ENCODE results near the gene BMPR1A.

The BMPR1A gene

DNA sequence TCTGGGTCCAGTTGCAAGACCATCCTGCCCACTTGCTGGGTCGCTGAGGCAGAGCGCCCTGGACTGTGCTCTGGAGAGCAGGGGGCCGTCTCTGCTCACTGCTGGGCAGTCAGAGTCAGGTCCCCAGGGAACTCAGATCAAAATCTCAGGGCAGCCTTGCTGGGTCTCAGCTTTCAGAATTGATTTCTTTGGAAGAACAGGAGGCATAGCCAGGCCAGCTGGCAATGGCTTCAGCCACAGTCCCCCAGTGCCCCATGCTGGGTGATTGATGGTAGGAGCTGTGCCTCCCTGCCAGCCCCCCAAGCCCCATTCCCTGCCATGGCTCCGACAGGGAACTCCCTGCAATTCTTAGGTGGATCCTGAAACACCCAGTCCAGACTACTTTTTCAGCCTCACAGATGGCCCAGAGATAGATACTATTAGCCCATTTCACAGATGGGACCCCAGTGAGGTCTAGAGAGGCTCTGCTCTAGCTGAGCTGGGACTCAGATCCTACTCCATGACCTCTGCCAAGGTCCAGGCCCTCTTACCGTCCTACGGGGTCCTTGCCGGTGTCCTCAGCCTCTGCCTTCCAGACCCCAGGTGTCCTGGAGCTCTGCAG is 200.5 kb downstream of the BMPR1A start:
- no peak for DNase-seq (ENCODE audit: low spot score)

DNA sequence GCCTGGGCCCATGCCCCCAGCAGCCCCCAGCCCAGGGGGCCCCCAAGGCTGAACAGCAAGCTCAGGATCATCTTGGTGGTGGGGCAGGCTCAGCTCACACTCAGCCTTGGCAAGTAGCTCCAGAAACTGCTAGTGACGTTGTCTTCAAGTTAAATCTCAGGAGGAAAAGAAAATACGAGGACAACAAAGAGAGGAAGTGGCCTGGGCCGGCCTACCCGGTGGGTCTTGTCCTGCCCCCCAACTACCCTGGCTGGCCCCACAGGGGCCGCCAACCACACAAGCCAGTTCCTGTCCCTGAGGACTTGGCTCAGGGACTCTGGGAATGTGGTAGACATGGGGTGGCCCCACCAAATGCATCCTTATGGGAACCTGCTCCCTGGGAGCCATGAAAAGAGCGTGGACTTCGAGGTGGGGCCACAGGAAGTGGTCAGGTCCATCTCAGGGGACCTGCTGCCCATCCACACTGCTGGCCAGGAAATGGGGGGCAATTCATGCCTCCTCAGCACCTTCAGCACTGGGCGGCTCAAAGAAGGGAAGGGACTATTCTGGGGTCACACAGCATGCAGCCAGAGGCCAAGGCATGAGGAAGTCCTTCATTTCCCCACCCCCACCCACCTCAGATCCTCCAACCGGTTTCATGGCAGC is 201.2 kb downstream of the BMPR1A start, which contains the start of gene MMRN2:
MMRN2 (minus strand) TSS at position 145 of the 645 bp plus-strand sequence; CDS start at position 71, 74 bp downstream.
- DNase-seq (ENCODE audit: low spot score), result no peak

DNA sequence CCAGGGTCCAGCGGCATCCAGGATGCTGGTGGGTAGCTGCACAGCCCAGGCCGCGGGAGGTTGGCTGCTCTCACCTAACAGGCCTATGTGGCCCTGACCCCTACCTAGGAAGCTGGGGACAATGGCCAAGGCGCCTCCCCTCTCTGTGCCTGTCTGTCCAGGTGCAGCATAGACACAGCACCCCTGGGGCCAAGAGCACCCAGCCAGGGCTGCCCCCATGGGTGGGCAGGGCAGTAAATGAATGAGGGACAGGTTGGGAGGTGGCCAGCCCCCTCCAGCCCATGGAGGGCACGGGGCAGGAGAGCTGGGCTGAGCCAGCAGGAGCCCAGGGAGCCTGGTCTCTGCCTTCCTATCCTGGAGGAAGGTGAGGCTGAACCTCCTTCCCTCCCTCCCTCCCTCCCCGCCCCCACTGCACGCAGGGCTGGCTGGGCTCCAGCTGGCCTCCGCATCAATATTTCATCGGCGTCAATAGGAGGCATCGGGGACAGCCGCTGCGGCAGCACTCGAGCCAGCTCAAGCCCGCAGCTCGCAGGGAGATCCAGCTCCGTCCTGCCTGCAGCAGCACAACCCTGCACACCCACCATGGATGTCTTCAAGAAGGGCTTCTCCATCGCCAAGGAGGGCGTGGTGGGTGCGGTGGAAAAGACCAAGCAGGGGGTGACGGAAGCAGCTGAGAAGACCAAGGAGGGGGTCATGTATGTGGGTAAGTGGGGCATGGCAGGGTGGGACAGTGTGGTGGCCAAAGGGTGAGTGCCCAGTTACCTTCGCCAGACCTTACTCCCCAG is 201.9 kb downstream of the BMPR1A start, which contains the start of gene SNCG:
SNCG (plus strand) TSS at position 484 of the 785 bp plus-strand sequence; CDS start at position 583, 99 bp downstream.
- DNase-seq (ENCODE audit: low spot score), result no peak

DNA sequence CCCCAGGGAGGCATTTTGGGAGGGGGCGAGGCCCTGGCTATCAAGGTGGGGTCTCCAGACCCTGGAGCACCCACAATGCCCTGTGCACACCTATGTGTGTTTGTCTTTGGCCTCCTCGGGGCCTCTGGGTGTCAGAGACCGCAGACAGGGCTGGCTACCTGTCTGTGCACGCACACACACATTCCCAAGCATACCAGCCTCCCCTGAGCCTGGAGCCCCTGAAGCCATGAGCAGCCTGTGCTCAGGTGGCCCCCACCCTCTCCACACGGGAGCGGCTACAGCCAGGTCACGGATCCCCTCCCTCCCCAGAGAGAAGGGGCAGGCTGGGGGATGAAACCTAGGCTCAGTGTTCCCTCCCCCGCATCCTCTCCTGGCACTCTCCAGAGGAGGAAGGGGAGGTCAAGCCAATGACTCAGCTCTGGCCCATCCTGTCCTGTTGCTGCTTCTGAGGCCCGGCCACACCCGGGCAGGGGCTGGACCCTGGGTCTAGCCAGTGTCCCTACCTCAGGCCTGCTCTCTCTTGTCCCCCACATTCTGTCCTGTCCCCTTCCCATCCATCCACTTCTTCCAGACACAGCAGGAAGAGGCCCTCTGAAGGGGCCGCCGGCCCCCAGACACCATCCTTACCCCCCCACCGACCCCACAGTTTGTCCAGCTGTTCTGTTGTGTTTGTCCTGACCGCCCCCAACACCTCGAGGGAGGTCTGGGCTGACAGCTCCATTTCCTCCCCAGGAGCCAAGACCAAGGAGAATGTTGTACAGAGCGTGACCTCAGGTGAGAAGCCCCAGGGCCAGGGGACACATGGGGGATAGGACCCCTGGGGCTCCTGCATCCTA is 202.7 kb downstream of the BMPR1A start:
- no peak for DNase-seq (ENCODE audit: low spot score)

DNA sequence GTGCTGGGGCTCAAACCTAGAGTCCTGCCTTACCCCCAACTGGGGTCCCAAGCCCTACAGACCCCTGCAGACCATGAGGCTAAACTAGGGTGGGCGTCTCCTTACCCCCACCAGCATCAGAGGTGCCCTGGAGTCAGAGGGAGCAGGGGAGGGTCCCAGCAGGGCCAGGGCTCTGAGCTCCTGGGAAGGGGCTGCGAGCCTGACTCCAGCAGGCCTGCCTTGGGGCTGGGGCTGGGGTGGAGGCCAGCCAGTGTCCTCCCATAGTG is 203.3 kb downstream of the BMPR1A start:
- no peak for DNase-seq (ENCODE audit: low spot score)

DNA sequence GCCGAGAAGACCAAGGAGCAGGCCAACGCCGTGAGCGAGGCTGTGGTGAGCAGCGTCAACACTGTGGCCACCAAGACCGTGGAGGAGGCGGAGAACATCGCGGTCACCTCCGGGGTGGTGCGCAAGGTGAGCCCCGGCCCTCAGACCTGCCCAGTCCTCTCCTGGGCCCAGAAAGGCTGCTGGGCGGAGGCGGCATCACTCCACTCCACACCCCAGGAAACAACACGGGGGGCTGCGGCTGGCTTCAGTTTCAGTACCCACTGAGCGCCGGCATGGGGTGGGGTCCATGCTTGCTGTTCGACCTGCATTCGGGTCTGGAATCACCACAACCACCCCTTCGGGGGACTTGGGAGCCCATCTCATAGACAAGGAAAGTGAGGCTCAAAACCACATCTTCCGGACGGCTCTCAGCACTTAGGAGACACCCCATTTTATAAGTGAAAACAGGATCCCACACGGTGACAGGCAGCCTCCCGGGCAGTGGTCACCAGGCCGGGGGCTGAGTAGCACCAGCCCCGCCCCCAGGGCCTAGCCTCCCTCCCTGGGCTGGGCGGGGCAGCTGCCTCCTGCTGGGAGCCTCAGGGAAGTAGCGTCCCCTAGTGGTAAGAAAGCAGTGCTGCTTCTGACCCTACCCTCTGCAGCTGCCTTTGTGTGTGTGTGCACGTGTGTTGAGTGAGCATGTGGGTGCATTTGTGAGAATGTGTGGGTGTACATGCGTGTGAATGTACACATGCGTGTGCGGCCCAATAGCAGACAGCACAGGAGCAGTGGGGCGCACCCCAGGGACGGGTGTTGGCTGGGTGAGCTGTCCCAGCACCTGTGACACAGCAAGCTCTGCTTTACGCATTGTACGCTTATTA is 203.8 kb downstream of the BMPR1A start:
- DNase-seq (ENCODE audit: low spot score), result peak; percentile 35

DNA sequence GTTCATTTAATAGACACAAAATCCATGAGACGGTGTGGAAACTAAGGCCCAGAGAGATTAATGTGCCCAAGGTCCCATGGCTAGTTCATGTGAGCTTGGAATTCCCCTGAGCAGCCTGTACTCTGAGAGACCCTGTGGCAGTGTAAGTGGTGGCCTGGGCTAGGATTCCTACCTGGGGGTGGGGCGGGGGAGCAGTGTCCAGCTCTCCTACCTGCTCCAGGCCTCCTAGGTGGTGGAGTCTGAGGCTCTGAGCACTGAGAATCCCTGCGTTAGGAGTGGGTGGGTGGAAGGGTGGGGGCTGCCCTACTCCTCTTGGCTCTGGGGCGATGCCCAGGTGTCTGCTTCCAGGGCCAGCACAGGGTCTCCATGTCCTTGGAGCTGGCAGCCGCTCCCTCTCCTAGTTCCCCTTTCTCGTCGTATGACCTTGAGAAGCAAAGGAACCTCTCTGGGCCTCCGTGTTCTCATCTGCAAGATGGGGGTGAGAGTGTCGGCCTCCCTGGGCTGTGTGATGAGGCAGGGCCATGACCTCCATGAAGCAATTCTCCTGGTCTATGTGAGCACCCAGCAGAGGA is 204.5 kb downstream of the BMPR1A start:
- no peak for DNase-seq (ENCODE audit: low spot score)

DNA sequence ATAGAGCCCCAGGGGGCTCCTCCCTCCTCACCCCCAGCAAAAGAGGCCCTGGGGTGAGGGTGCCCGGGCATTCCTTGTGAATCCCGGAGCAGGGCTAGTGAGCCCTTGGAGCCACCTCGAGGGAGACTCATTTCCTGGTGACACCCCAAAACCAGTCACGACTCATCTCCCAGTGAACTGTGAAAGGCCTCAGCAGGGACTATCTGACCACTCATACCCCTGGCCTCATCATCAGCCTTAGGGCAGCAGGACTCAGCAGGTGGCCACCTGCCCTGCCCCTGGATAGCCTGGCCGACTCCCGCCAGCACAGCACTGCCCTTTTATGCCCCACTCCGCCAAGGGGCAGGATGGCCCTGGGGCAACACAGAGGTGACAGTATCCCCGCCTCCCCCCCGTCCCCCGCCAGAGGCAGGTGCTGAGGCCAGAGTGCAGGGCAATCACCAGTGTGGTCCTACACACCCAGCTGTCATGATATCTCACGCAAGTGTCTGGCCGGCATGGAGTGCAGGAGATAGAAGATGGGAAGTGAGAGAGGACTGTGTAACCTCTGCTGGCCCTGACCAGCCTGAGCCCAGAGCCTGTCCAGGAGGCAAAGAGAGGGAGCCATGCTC is 205.2 kb downstream of the BMPR1A start:
- DNase-seq (ENCODE audit: low spot score), result no peak

DNA sequence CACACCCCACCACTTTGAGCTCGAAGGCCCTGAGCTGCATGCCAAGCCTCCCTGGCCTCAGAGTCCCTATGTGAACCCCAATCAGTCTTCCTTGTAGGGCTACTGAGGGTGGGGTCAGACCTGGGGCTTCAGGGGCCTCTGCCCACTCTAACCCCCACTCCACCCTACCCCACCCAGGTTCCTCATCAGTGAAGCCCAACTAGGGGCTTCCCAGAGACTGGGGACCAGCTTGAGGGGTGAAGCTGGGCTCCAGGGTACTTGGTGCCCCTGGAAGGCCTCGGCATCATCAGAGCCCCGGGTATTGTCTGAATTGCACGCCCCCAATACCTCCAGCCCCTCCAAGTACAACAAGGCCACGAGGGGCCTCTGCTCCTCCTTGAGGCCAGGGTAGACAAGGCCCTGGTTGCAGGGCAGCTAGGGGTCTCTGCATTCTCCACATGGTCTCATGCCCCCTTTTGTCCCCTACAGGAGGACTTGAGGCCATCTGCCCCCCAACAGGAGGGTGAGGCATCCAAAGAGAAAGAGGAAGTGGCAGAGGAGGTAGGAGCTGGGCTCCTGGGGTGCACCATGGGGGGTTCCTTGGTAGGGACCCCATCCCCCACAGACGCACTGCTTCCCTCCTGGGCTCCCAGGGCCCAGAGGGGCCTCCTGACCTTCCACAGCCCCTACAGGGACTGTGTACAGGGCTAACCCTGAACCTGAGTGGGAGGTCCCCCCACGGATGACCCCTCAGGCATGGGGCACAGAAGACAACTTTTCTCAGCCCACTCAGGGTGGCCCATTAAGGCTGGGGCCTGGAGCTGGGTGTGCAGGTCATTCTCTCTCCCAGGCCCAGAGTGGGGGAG is 205.9 kb downstream of the BMPR1A start:
- no peak for DNase-seq (ENCODE audit: low spot score)

DNA sequence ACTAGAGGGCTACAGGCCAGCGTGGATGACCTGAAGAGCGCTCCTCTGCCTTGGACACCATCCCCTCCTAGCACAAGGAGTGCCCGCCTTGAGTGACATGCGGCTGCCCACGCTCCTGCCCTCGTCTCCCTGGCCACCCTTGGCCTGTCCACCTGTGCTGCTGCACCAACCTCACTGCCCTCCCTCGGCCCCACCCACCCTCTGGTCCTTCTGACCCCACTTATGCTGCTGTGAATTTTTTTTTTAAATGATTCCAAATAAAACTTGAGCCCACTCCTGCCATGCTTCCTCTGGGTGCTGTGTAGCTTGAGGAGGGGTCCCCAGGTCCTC is 206.5 kb downstream of the BMPR1A start:
- no peak for DNase-seq (ENCODE audit: low spot score)

DNA sequence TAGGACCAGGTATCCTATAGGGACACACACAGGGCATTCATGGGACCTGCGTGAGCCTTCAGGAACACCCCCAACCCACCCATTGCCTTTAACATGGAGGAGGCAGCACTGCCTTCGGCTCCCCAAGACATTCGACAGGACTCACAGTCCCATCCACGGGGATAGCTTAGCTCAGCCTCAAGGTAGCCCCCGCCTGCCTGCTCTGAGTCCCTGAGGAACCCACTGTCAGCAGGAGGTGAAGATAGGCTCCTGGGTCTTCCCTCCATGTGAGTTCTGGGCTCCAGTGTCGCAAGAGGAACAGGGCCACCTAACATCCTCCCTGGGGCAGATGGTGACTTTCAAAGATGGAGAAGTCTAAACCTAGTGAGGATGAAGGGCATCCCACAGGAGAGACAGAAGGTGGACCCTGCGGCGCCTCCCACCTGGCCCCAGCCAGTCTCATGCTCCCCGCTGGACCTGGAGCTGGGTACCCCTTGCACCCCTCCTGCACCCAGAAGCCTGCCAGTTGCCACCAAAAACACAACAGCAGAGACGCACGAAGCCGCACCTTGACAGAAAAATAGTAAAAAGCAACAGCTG is 207.0 kb downstream of the BMPR1A start:
- no peak for DNase-seq (ENCODE audit: low spot score)

DNA sequence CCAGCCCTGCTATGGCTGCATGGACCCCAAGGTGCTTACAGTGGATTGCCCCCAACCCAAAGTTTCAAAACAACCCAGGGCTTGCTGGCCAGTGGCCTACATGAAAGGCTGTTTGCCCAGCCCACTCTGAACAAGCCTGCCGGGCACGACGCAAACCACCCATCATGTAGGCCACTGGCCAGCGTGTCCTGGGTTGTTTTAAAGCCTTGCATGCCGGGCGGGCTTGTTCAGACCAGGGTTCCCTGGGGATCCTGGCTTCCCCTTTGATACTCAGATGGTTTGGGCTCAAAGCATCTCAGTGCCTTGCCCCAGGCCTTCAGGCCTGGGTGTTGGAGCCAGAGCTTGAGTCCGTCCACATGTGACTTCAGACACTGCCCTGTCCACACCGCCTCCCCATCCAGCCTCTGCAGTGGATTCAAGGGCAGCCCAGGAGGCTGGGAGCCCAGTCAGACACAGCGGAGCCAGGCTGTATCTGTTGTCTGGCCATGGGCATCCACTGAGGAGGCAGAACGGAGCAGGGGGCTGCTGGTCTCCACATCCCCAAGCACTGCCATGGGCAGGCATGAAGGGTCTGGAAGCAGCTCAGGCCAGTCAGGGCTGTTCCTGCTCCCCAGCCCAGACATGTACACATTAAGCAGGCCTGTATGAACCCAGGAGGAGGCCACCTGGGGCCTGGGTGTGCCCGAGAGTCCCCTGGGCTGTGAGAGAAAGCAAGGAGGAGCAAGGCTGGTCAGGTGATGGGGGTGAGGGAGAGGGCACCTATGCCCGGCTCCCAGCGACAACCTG is 207.8 kb downstream of the BMPR1A start:
- no peak for DNase-seq (ENCODE audit: low spot score)

DNA sequence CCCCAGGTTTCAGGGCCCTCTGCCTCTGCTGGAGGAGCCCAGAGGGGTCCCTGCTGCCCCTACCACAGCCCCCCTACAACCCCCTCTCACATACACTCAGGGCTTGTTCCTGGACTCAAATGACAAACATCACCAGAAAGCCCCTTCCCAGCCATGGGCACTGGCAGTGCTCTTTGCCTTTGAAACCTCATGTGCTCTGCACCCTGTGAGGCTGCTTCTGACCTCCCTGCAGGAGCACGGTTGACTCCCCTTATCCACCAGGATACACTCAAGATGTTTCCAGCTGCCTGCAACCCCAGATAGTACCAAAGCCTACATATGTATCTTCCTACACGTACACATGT is 208.4 kb downstream of the BMPR1A start:
- DNase-seq (ENCODE audit: low spot score), result no peak

DNA sequence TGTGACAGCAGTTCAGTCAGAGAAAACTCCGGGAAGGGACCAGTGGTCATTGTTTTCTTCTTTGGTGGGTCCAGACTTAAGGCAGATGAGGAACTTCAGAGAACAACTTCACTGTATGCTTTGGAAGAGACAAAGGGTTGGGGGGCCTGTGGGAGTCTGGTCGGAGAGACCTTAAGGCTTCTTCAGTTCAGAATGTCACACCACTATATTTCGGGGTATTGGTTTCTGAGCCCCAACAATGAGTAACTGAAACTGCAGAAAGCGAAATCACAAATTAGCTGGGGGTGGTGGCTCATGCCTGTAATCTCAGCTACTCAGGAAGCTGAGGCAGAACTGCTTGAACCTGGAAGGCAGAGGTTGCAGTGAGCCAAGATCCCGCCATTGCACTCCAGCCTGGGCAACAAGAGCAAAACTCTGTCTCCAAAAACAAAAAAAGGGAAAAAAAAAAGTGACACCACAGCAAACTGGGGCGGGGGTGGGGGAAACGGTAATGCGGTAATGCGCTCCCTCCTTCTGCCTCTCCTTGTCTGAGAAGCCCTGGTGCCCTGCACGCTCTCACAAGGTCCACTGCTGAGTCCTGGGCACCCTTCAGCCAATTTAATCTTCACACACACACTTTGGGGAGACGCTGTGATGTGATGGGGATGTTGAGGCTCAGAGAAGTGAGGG is 209.7 kb downstream of the BMPR1A start:
- peak; percentile 10 for DNase-seq (ENCODE audit: low spot score)

DNA sequence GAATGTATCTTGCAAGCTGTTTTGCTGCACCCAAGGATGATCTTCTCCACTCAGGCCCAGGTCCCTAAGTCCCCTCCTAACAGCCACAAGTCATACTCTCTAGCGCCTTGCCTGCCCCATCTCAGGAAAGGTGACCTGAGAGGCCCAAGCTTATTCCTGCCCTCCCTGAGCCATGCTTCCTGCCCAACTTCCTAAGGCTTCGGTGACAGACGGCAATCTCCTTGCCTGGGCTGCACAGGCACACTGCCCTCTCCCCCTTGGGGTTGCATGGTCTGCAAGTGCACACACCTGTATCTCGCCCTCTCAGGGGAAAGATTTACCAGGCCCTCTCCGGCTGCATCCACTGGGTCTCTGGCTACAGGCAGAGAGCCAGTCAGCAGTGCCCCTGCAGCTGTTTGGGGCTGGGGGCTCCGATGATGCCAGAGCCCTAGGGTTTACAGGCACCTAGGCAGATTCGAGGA is 211.1 kb downstream of the BMPR1A start:
- no peak for DNase-seq (ENCODE audit: low spot score)

DNA sequence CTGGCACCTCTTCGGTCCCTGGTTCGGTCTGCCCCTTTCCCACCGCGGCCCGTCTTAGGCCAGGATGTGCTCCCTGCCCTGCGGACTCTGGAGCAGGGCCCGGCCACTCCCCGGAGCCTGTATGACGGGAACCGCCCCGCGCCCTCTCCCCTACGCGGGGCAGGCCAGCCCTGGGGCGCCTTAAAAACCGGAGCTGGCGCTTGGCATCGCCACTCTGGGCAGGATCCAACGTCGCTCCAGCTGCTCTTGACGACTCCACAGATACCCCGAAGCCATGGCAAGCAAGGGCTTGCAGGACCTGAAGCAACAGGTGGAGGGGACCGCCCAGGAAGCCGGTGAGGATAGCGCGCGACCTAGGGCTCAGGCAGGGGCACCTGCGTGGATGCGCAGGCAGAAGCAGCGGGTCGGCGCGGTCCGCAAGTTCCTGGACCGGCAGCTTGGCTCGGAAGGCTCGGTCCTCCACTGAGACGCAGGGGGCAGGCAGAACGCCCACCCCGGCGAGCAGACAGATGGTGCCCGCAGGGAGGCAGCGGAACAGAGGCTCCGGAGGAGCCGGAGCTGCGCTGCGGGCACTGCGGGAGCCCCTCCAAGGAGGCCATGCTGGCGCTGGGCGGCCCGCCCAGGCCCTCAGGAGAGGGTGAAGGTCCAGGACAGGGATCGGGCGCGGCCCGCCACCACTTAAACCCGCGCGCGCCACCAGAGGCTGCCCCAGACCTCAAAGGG is 212.0 kb downstream of the BMPR1A start, which contains the start of gene ADIRF:
ADIRF (plus strand) TSS at position 212 of the 723 bp plus-strand sequence; CDS start at position 275, 63 bp downstream.
- peak; percentile 10 for DNase-seq (ENCODE audit: low spot score)

DNA sequence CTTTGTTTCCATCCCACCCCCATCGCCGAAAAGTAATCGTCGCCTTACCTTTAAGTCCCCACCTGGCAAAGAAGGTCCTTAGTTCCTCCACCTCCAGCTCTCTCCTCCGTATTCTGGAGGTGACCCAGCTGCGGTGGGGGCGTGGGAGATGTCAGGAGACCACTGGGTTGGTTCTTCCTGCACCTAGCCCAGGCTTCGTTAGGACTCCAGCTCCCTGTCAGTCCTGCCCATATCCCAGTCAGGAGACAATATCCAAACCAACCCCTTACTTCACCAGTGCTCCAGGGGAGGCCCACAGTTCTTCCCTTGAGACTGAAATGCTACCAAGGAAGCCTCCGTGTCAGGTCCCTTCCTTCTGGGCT is 212.6 kb downstream of the BMPR1A start:
- no peak for DNase-seq (ENCODE audit: low spot score)
